Ishikawa (cell line): ENCODE results near the gene DOK1.

Experiments used
- CEBPB ChIP-seq: IDR thresholded peaks from 2 replicates; pipeline ENCODE4 v1.6.1; 2012
- EGR1 ChIP-seq: IDR thresholded peaks from 2 replicates; pipeline ENCODE4 v1.6.1; 2012
- EP300 ChIP-seq: IDR thresholded peaks from 2 replicates; pipeline ENCODE4 v1.6.1; 2012; ENCODE audit warnings: borderline replicate concordance
- FOXM1 ChIP-seq: IDR thresholded peaks from 2 replicates; pipeline ENCODE4 v1.6.1; 2012; ENCODE audit warnings: low read depth, borderline replicate concordance
- REST ChIP-seq: IDR thresholded peaks from 2 replicates; pipeline ENCODE4 v1.6.1; 2012; ENCODE audit warnings: low read depth, mild to moderate bottlenecking
- YY1 ChIP-seq: IDR thresholded peaks from 2 replicates; pipeline ENCODE4 v1.6.1; 2012; ENCODE audit warnings: low read depth

GRCh38 chr2:74533464-74533863 lies 21.1 kb upstream of the DOK1 start:
- TF ChIP-seq EP300: no peak
- TF ChIP-seq EGR1: no peak
- TF ChIP-seq YY1: no peak
- no peak for TF ChIP-seq CEBPB
- TF ChIP-seq FOXM1: no peak
- no peak for TF ChIP-seq REST
